ENCODE measurements around the gene MARS1.

MARS1 gene

GRCh38 chr12:57456737-57457490 lies 31.0 kb upstream of the MARS1 start:
- DNase-seq (ENCODE audit: low spot score): no peak
- FAIRE-seq: no peak

- FAIRE-seq: no peak
- DNase-seq (ENCODE audit: low spot score): no peak
Measured at GRCh38 chr12:57458665-57459054, 29.2 kb upstream of the MARS1 start.

GRCh38 chr12:57459055-57459749 lies 28.7 kb upstream of the MARS1 start:
- FAIRE-seq (no peak), DNase-seq (ENCODE audit: low spot score) (peak; percentile 89)

- no peak for FAIRE-seq
- DNase-seq (ENCODE audit: low spot score): peak; percentile 24
Measured at GRCh38 chr12:57459750-57460467, 28.0 kb upstream of the MARS1 start, which contains the start of gene GLI1. Gene GLI1, plus strand, starts transcription at chr12:57459785. Its CDS starts 3,907 bp downstream, at chr12:57463692.

- no peak for FAIRE-seq
- DNase-seq (ENCODE audit: low spot score): no peak
Measured at GRCh38 chr12:57460468-57460784, 27.4 kb upstream of the MARS1 start.

- no peak for DNase-seq (ENCODE audit: low spot score)
- no peak for FAIRE-seq
Measured at GRCh38 chr12:57460841-57461275, 27.0 kb upstream of the MARS1 start.

- FAIRE-seq: no peak
- peak; percentile 89 for DNase-seq (ENCODE audit: low spot score)
Measured at GRCh38 chr12:57461276-57461916, 26.5 kb upstream of the MARS1 start.

- DNase-seq (ENCODE audit: low spot score): peak; percentile 32
Measured at GRCh38 chr12:57461917-57462250, 26.0 kb upstream of the MARS1 start.

GRCh38 chr12:57462251-57462911 lies 25.5 kb upstream of the MARS1 start:
- peak; percentile 93 for DNase-seq (ENCODE audit: low spot score)
- peak; percentile 88 for FAIRE-seq

More at GRCh38 chr12:57461917-57462250, 26.0 kb upstream of the MARS1 start:
- no peak for FAIRE-seq

- FAIRE-seq (no peak), DNase-seq (ENCODE audit: low spot score) (no peak)
Measured at GRCh38 chr12:57462912-57463253, 25.0 kb upstream of the MARS1 start.

GRCh38 chr12:57464569-57464968 lies 23.3 kb upstream of the MARS1 start:
- no peak for FAIRE-seq
- DNase-seq (ENCODE audit: low spot score): no peak

- DNase-seq (ENCODE audit: low spot score) (no peak), FAIRE-seq (no peak)
Measured at GRCh38 chr12:57465030-57465746, 22.7 kb upstream of the MARS1 start.

GRCh38 chr12:57465747-57466505 lies 21.9 kb upstream of the MARS1 start:
- DNase-seq (ENCODE audit: low spot score) (no peak), FAIRE-seq (no peak)

- FAIRE-seq (no peak), DNase-seq (ENCODE audit: low spot score) (no peak)
Measured at GRCh38 chr12:57467212-57467874, 20.5 kb upstream of the MARS1 start.

- no peak for FAIRE-seq
- no peak for DNase-seq (ENCODE audit: low spot score)
Measured at GRCh38 chr12:57467915-57468314, 20.0 kb upstream of the MARS1 start.

- no peak for FAIRE-seq
- no peak for DNase-seq (ENCODE audit: low spot score)
Measured at GRCh38 chr12:57469296-57470164, 18.3 kb upstream of the MARS1 start.

GRCh38 chr12:57470286-57470969 lies 17.4 kb upstream of the MARS1 start:
- FAIRE-seq (no peak), DNase-seq (ENCODE audit: low spot score) (no peak)
